HG03354 (cell line): ENCODE data around the gene BTG4.

Experiments used
- ATAC-seq: cut with Tn5 transposase; IDR thresholded peaks from one replicate; pipeline ENCODE4 v1.9.1; 2021; ENCODE audit warnings: mild to moderate bottlenecking; ENCODE audit not compliant: unreplicated experiment, poor library complexity, severe bottlenecking

Gene BTG4

DNA sequence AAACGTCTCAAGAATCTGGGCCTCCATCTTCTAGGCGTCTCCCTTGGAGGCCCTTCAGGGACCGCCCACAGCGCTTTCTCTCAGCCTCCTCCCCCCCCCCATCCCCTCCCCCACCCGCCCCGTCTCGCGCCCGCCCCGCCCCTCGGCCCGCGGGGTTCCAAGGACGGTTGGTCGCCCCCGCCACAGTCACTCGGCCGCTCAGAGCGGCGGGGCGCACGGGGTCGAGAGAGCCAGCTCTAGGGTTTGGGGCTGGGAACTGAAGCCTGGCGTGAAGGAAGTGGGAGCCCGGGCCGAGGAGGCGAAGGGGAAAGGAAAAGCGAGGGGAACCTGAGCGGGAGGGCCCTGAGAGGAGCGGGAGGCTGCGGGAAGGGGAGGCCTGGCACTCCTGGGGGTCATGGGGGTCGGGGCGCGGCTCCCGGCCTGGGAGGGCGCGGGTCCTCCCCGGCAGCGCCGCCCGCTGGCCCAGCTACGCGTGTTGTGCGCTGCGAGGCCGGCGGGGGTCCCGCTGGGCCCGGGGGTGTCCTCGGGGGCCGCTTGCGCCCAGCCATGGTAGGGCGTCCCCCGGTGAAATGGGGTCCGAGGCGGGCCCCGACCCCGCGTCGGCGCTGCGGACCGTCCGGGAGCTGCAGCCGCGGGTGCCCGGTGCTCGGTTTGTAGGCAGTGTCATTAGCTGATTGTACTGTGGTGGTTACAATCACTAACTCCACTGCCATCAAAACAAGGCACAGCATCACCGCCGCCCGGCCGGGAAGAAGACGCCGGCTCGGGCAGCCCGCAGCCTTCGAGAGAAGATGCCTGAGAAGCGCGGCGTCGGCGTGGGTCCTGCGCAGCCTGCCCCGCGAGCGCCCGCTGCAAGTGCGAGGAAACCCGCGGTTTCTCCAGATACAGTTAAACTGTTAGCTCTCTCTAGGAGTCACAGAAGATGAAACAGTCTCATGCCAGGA is at the start of gene BTG4:
TSS of gene BTG4 (minus strand) at position 91 of the 944 bp plus-strand sequence. CDS start 13,610 bp downstream, outside the sequence.
- no peak for ATAC-seq

DNA sequence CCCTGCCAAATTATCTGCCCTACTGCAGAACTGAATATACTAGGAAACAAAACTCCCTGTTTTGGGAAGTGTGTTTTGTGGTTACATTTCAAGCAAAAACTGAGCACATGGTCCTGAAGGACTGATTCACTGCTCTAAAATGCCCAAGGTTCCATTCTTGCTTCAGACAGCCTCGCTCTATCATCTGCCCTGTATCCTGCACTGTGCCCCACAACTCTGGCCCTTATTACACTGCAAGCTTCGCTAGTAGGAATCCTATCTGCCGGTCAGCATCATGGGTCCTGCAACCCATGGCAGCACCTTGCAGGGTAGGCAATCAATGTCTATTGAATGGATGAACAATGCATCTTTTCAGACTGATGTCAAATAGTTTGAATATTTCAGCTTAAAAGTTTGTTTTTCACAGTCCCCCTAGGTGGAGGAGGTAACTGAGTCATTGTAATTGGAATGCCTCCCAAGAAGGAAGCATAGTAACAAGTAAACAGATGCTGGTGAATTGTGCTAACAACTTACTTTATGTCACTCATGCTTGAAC is 49.7 kb upstream of the BTG4 start:
- no peak for ATAC-seq

DNA sequence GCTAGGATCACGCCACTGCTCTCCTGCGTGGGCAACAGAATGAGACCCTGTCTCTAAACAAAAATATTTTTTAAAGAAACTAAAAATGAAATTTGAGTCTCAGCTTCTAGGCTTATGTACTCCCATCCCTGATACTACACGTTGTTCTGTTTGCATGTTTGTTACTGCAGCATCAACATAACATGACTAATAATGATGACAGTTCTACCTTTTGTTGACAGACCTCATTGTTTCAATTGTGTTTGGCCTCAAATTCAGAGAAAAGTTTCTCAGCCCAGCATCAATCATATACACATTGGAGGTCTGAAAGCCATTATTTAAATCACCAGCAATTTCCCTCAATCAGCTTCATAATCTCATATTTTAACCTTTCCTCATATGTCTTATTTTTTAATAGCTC is 49.1 kb upstream of the BTG4 start:
- no peak for ATAC-seq

DNA sequence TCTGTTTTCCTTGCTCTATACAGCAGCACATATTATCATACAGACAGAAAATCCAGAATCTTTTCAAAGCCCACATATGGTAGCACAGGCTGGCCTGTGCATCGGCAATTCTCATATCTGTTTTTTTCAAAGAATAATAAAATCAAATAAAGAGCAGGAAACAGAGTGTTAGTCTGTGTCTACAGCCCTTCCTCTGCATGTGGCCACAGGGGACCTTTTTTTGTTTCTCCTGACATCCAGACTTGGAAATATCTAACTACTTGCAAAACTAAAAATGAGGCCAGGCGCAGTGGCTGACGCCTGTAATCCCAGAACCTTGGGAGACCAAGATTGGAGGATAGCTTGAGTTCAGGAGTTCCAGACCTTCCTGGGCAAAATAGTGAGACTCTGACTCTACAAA is 48.6 kb upstream of the BTG4 start:
- ATAC-seq, result no peak

DNA sequence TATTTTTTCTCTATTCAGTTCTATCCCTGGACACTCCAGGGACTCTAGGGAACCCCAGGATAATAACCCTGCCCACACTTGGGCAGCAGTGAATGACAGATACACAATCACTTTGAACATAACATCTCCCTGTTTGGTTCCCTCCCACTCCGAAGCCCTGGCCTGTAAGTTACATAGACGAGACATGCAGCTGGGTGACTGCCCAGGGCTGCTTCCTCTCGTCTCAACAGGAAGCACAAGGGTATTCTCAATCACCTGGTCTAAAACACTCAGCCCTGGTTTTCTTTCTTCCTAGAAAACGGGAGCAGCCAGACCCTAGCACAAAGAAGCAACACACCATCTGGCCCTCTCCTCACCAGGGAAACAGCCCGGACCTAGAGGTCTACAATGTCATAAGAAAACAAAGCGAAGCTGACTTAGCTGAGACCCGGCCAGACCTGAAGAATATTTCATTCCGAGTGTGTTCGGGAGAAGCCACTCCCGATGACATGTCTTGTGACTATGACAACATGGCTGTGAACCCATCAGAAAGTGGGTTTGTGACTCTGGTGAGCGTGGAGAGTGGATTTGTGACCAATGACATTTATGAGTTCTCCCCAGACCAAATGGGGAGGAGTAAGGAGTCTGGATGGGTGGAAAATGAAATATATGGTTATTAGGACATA is 47.7 kb upstream of the BTG4 start:
- no peak for ATAC-seq

DNA sequence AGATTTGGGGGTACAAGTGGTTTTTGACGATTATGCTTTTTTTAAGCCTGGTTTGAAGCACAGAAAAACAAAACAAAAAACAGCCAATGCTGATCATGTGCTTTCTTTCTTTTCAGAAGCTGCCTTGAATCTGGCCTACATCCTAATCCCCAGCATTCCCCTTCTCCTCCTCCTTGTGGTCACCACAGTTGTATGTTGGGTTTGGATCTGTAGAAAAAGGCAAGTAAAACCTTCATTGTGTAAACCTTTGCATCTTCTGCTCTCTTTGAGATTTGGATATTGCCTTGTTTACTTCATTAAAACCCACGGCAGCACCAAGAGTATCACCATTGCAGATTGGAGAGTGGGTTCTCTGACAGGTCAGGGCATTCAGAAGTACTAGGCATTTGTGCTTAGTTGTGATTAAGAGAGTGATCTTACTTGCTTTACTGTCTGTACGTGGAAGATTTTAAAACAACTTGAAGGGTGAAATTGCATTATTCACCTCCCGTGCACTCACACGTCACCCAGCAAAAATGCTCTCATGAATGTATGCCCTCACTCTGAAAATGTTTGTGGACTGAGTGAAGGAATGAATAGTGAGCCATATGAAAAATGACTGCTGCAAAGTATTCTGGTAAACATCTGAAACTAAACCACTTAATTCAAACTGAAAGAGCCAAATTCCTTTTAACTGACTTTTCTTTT is 45.4 kb upstream of the BTG4 start:
- ATAC-seq, result no peak

DNA sequence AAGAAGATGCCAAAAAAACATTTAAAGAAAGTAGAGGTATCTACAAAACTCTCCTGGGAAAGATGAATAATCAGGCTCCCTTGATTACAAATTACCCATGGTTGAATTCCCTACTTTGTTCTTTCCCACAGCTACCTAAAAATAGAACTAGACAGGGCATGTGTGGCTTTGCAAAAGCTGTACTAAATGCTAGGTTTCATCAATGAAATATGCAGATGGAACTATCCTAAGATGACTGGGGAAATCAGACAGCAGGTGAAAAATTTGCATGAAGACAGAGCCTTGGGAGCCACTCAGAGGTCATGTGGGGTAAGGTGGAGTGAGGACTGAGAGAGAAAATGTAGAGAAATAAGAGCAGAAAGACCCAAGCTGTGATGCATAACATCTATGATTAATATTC is 43.1 kb upstream of the BTG4 start:
- ATAC-seq, result no peak

DNA sequence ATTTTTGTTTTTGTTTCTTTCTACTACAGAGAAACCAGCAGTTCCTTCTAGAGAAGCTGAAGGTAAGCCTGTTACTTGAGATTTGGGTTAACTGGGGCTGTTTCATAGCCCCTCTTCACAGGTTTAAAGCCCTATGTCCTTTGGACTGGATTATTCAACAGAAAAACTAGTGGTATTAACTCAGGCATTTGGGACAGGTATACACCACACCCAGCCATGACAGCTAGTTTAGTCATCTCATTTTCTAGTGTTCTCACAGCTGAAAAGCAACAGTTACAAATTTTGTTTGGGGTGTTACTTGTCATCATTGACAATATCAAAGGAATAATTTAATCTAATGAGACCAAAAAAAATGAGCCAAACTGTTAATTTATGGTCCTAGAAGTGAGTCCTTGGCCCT is 42.3 kb upstream of the BTG4 start:
- no peak for ATAC-seq

DNA sequence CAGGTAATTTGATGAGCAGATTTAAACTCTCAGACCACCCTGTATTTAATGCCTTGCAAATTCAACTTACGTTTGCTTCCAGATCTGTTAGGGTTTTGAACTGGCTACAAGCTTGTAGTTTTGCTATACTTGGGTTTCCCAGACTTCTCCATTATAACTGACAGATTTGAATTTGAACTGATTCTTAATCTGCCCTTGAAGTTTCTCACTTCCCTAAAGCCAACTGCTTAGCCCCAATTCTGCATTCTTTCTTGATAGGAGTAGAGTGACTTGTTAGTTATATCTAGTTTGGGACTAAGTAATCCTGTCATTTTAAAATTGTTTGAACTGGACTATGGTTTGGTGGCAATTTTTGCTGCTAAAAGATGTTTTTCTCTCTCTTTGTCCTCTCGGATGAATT is 38.1 kb upstream of the BTG4 start:
- no peak for ATAC-seq

DNA sequence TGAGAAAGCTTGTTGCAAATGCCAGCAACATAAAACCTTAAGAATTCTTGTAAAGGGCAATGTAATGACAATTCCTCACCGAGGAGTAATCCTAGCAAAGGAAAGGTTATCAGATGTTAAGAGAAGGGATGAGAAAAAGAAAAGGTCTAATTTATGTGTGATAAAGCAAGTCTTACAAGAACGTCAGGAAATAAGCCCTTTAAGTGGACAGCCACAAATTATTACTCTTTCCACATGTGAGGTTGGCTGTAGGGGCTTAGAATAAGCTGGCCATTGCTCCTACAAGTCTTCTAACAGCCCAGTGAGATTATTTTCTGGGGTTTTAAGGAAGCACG is 37.6 kb upstream of the BTG4 start:
- no peak for ATAC-seq

DNA sequence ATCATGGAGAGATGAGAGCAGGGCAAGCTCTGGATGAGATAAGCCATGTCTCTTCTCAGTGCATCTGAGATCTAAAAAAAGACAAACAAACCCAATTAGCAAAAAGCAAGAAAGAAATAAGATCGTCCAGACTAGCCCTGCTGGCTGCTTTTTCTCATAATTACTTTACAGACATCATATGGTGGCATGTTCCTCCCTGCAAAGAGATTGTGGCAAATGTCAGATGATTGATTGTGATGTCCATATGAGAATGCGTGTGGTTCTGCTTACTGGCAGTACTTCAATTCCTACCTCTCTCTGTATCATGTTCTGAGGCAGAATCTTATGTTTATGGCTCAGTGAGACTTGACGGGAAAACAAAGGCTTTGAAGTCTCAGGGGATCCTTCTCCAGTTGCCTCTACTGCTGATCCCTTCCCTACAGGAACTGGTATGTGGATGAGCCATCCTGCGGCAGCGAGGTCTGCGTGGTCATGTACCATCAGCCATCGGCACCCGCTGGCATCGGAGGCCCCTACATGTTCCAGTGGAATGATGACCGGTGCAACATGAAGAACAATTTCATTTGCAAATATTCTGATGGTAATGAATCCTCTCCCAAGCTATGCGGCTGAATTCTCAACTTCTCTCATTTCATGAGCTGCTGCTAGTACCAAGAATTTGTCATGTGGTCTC is 37.1 kb upstream of the BTG4 start:
- no peak for ATAC-seq

DNA sequence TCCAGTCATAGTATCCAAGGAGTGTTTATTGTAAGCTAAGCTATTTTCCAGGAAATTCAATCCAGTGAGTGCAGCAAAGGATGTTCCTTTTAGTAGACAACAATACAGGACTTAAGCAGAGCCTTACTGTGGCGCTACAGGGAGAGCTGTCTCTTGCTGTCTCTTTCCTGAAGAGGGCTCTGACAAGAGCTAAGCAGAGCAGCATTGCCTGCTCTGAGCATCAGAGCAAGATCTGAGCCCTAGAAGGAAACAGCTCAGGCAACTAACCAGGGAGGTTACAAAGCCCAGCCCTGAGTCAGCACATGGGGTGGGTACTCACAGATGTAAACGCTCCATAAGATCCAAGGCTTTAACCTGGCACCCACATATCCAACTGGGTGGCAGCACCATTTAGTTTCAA is 36.3 kb upstream of the BTG4 start:
- ATAC-seq, result no peak

DNA sequence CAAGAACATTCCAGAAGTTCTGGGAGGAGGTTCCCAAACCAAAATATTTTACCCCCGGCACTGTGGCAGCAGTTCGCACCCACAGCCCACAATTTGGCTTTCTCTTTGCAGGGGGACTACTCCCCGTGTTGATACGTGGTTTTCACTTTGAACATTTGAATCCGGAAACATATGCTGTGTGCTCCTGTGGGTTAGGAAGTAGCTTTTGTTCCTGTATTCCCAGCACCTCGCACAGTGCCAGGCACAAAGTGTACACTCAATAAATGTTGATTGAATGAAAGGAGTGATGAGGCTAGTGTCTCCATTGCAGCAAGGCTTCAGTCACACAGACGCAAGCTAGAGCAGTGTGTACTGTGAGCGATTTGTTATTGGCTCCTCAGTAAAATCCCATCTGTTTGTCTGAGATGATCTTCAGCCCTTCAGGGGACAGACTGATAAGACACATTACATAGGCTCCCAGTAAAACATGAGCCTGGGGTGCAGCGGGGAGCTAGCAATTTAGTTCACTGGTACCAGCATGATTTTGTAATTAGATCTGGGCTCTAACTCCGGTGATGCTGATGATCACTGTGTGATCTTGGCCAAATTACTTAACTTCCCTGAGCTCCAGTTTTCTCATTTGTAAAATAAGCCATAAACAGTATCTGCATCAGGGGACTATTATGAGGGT is 30.6 kb upstream of the BTG4 start:
- no peak for ATAC-seq

DNA sequence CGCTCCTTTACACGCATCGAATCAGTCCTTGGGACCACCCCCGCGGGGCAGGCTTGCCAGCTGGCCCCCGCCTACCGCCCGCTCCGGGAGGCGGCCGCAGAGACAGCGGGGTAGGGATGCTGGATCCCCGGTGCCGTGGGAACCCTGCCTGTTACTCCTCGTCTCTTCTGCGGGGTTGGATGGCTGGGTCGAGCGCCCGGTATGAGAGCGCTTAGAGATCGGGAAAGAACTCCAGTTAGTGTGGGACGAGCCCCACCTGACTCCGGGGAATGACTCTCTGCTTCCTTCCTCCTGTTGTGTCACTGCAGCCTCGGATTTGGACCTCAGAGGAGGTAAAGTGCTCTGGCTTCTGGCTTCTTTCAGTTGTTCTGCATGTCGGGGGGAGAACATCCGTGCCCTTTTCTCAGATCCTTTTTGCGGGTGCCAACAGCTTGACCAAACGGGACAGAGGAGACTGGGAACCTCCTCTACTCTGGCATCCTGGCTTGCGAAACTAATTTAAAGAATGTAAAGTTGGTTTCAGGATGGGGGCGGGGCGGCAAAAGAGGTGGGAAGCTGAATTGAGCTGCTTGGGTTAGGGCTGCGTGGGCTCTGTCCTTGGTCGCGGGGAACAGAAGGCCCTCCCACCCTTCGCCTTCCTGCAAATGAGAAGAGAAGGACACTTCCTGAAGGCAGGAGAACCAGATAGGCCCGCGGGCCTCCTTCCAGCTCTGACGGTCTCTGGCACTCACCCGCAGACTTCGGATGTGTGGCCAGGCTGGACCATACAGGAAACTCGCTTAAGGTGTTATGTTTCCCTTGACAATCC is 29.3 kb upstream of the BTG4 start:
- ATAC-seq, result no peak

DNA sequence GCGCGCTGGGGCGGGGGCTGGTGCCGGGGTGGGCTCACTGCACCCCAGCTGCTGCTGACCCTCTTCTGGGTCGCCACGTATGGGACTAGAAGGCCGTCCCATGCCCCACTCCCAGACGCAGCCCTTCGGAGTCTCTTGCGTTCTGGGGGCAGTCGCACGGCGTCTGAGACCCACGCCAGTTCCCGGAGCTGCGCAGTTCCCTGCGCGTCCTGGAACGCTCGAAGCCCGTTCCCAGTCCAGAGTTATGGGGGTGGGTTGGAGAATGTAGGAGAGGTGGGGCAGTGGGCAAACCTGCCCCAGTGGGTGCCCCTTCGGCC is 28.7 kb upstream of the BTG4 start:
- no peak for ATAC-seq

DNA sequence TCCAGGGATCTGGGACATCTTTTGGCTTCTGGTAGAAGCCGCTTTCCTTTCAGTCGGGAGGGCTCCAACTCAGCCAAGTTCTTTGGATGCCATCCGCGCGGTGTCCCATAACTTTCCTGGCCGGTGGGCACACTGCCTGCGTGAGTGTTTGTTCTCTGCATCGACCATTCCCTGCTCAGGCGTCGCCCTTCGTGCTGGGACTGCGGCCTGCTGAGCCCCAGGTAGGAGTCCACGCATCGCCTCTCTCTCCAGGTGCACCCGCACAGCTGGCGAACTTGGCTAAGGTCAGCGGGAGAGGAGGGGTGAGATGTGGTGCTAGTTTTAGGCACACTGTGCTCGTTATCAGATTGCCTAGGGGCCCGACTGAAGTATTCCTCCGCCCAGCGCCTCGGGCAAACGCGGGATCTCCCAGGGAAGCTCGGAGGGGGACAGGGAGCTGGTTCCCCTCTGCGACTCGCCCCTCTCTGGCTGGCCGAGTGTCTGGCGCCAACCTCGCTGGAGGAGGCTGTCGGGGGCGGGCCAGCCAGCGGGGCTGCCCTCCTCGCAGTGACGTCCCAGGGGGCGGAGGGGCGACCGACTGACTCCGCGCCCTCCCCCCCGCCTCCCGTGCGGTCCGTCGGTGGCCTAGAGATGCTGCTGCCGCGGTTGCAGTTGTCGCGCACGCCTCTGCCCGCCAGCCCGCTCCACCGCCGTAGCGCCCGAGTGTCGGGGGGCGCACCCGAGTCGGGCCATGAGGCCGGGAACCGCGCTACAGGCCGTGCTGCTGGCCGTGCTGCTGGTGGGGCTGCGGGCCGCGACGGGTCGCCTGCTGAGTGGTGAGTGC is 28.1 kb upstream of the BTG4 start, which contains the start of gene LAYN:
TSS of gene LAYN (plus strand) at position 607 of the 823 bp plus-strand sequence. CDS start at position 731, 124 bp downstream.
- no peak for ATAC-seq

DNA sequence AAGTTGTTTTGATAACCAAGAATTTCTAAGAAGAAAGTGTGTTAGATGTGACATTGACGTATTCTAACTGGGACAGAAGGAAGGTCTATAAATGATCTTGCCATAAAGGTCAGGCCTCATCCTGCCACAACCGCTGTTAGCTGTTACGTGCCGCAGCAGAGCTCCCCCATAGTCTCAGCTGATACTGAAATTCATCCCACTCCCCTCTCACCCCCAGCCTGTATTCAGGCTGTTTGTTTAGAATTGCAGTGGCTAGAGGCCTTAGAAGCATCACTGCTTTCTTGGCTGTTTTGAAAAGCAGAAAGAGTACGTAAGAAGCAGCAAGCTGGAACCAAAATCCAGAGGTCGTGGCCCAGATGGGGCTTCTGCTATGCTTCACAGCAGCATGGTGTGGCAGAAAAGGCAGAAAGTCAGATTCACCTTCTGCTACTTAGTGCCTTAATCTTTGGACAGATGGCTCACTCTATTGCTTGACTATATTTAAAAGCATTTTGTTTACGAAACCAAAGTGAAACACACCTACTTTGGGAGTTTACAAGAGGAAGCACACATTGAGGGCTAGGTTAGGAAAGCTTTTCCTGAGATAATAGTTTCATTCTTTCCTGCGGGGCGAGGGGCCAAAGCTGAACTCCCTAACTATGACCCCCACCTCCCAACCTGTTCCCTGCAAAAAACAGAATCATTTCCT is 27.4 kb upstream of the BTG4 start:
- no peak for ATAC-seq
